Gastrocnemius medialis (tissue), 4 donors: ENCODE measurements around the gene KIRREL3. TPM values are rescaled to one million over a fixed set of nuclear protein-coding genes. Genes with fewer than 3 reads are reported as not detected.

Experiments
- ATAC-seq, 2 donors: fragments of 150-250 bp; one replicate each; pipeline ENCODE4 v1.9.1; 2016
- DNase-seq, 2 donors: peaks; one replicate each; pipeline ENCODE4 v3.0.0-alpha.2; 2019
- H3K27ac ChIP-seq, 4 donors: fragments of 200-600 bp; sonication (generic); 1 replicate in 1 of 4; 2 replicates in 3 of 4; pipeline ENCODE4 v1.5.1; 2016 to 2018; ENCODE audit warnings: mild to moderate bottlenecking in 2 of 4, moderate library complexity in 1 of 4
- H3K27me3 ChIP-seq, 3 donors: fragments of 200-600 bp; sonication (generic) in 2 of 3; 1 replicate in 1 of 3; 2 replicates in 2 of 3; pipeline versions ENCODE4 v1.5.1 to v1.6.0; 2016 to 2019; ENCODE audit warnings: mild to moderate bottlenecking in 1 of 3, moderate library complexity in 1 of 3
- H3K36me3 ChIP-seq, 2 donors: fragments of 200-600 bp; sonication (generic) in 1 of 2; one replicate each; pipeline ENCODE4 v1.5.1; 2017 to 2018
- H3K4me1 ChIP-seq, 2 donors: fragments of 200-600 bp; sonication (generic) in 1 of 2; one replicate each; pipeline ENCODE4 v1.5.1; 2016 to 2017; ENCODE audit warnings: mild to moderate bottlenecking in 2 of 2
- H3K4me3 ChIP-seq, 4 donors: fragments of 200-600 bp; sonication (generic) in 3 of 4; 1 replicate in 1 of 4; 2 replicates in 3 of 4; pipeline ENCODE4 v1.5.1; 2016 to 2019; ENCODE audit warnings: mild to moderate bottlenecking in 2 of 4
- H3K9me3 ChIP-seq, 3 donors: fragments of 200-600 bp; sonication (generic) in 2 of 3; 1 replicate in 1 of 3; 2 replicates in 2 of 3; pipeline ENCODE4 v1.5.1; 2016 to 2019
- POLR2A ChIP-seq, 2 donors: fragments of 450-650 bp; IDR thresholded peaks; one replicate each; pipeline ENCODE4 v1.6.1; 2017; ENCODE audit warnings: antibody characterized with exemption in 2 of 2, mild to moderate bottlenecking in 2 of 2, moderate library complexity in 2 of 2
- in situ Hi-C, 4 donors: fragments of 200-750 bp; cut with MboI; loops; one replicate each; pipeline versions ENCODE4 v1.15.0 to v1.8.0; 2017; ENCODE audit warnings: low sequenced_read_pairs in 4 of 4
- intact Hi-C: fragments of 100-400 bp; cut with DNase I; formaldehyde crosslinking; loops from one replicate; pipeline ENCODE4 v1.15.1; 2023; ENCODE audit warnings: low total_unique reads
- total RNA-seq, 4 donors: library from RNA; depleted of rRNA; stranded (reverse); fragments of >200 nt; gene quantifications; one replicate each; pipeline versions ENCODE4 v1.1.0 to v1.2.3, GENCODE V29; 2016
- TF ChIP-seq, protein P1 (sequence below), 5 experiments: fragments of 450-650 bp in 3 of 5; fragments of 200-600 bp in 2 of 5; sonication (generic) in 2 of 5; IDR thresholded peaks in 4 of 5; conservative IDR thresholded peaks in 1 of 5; 1 replicate in 4 of 5; 2 replicates in 1 of 5; pipeline ENCODE4 v1.5.1; 2016 to 2019; ENCODE audit warnings: antibody characterized with exemption in 5 of 5, mild to moderate bottlenecking in 3 of 5, moderate library complexity in 3 of 5

Gene KIRREL3
- total RNA-seq, 4 donors from 2014 or later = 0.10 TPM; not detected in 3

DNA sequence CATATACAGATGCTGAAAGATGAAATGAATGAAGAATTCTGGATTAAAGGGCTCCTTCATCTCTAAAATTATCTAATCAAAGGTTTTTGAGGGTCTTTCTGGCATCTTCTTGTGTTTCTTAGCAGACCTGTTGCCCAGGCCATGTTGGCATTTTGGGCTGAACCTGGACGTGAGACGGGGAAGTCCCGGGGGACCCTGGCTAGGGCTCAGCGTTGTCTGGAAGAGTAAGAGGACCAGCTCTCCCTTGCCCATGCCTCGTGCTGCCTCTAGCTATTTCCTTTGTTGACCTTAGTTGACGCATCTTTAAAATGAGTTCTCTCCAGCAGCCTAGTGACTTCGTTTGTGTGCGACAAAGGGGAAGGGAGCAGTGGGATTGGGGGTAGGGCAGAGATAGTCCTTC lies 492.9 kb downstream of the KIRREL3 start:
- Histone ChIP-seq H3K27ac (no peak overlapping the region), H3K36me3 (no peaks in the 10 kb centered on the region), H3K9me3 (no peaks in the 10 kb centered on the region), H3K4me3 (no peak overlapping the region), H3K4me1 (no peaks in the 10 kb centered on the region), H3K27me3 (peaks cover 0 to 14% (median 7%) of the 10 kb centered on the region in 3 donors)
- ATAC-seq (no peak), DNase-seq (no peak)
- no peak for TF ChIP-seq POLR2A (IDR thresholded peaks at IDR 0.05)
- TF ChIP-seq, protein P1, sequence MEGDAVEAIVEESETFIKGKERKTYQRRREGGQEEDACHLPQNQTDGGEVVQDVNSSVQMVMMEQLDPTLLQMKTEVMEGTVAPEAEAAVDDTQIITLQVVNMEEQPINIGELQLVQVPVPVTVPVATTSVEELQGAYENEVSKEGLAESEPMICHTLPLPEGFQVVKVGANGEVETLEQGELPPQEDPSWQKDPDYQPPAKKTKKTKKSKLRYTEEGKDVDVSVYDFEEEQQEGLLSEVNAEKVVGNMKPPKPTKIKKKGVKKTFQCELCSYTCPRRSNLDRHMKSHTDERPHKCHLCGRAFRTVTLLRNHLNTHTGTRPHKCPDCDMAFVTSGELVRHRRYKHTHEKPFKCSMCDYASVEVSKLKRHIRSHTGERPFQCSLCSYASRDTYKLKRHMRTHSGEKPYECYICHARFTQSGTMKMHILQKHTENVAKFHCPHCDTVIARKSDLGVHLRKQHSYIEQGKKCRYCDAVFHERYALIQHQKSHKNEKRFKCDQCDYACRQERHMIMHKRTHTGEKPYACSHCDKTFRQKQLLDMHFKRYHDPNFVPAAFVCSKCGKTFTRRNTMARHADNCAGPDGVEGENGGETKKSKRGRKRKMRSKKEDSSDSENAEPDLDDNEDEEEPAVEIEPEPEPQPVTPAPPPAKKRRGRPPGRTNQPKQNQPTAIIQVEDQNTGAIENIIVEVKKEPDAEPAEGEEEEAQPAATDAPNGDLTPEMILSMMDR (IDR thresholded peaks at IDR 0.05 in 4 of 5, conservative IDR thresholded peaks at IDR 0.05 in 1 of 5) = no peak
- intact Hi-C loops (no loop called here), in situ Hi-C loops (no loop called here)

DNA sequence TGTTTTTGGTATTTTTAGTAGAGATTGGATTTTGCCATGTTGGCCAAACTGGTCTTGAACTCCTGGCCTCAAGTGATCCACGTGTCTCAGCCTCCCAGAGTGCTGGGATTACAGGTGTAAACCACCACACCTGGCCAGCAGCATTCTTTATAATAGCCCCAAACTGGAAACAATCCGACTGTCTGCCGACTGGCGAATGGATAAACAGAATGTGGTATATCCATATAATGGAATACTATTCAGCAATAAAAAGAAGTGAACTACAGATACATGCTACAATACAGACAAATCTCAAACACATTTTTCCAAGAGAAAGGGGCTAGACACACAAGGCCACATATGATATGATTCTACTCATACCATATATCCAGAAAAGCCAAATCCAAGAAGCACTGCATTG lies 493.8 kb downstream of the KIRREL3 start:
- peaks cover 0 to 16% (median 7%) of the 10 kb centered on the region in 3 donors for H3K27me3 ChIP-seq
- intact Hi-C loops = no loop called here
- no peaks in the 10 kb centered on the region for H3K9me3 ChIP-seq
- no peaks in the 10 kb centered on the region for H3K4me1 ChIP-seq
- H3K27ac ChIP-seq = no peak overlapping the region
- ATAC-seq (no peak), DNase-seq (no peak)
- in situ Hi-C loops = no loop called here
- no peaks in the 10 kb centered on the region for H3K36me3 ChIP-seq
- H3K4me3 ChIP-seq = no peak overlapping the region
- TF ChIP-seq, protein P1 (IDR thresholded peaks at IDR 0.05 in 4 of 5, conservative IDR thresholded peaks at IDR 0.05 in 1 of 5) = no peak
- TF ChIP-seq POLR2A (IDR thresholded peaks at IDR 0.05) = no peak

DNA sequence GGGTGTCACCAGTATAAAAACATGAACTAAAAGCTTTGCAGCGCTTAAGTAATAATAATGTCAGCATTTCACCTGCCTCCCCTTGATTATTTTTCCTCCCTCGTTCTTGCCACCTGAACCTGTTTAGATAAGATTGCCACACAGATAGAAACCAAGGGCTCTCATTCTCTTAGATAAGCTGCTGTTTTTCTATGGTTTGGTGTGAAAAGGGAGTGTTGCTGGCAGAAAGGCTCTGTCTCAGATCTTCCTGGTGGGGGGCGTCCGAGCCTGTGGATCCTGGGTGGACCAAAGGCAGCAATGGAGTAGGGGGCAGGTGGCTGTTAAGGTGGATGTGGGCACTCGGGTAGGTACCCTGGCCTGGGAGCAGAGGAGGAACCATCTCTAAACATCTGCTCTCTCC lies 497.6 kb downstream of the KIRREL3 start:
- Histone ChIP-seq H3K9me3 (no peaks in the 10 kb centered on the region), H3K4me1 (no peaks in the 10 kb centered on the region), H3K36me3 (no peaks in the 10 kb centered on the region), H3K27ac (no peak overlapping the region), H3K4me3 (no peak overlapping the region), H3K27me3 (peaks cover 7 to 37% (median 11%) of the 10 kb centered on the region in 3 donors)
- DNase-seq = no peak
- no peak for ATAC-seq
- TF ChIP-seq, protein P1 (IDR thresholded peaks at IDR 0.05 in 4 of 5, conservative IDR thresholded peaks at IDR 0.05 in 1 of 5) = no peak
- no peak for TF ChIP-seq POLR2A (IDR thresholded peaks at IDR 0.05)
- in situ Hi-C loops = no loop called here
- intact Hi-C loops = no loop called here

DNA sequence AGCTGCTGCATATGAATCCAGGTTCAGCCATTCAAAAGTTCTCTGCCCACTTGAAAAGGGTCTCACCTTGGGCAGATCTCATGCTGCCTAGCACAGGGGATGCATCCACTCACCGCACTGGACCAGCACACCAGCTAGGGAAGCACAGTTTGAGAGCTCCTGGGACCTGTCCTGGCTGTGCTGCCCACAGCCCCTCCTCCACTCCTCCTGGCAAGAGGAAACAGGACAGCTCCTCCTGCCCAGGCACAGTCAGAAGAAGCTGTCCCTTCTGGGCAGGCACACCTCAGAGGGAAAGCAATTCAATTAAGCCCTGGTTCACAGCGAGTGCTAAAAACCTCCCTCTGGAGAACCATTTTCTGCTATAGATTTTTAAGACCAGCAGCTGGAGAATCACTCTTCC lies 498.4 kb downstream of the KIRREL3 start:
- intact Hi-C loops (no loop called here), in situ Hi-C loops (no loop called here)
- Histone ChIP-seq H3K36me3 (no peaks in the 10 kb centered on the region), H3K27me3 (peaks cover 7 to 37% (median 11%) of the 10 kb centered on the region in 3 donors), H3K4me1 (no peaks in the 10 kb centered on the region), H3K9me3 (no peaks in the 10 kb centered on the region), H3K4me3 (no peak overlapping the region), H3K27ac (no peak overlapping the region)
- no peak for DNase-seq
- ATAC-seq = no peak
- TF ChIP-seq, protein P1 (IDR thresholded peaks at IDR 0.05 in 4 of 5, conservative IDR thresholded peaks at IDR 0.05 in 1 of 5) = no peak
- no peak for TF ChIP-seq POLR2A (IDR thresholded peaks at IDR 0.05)

DNA sequence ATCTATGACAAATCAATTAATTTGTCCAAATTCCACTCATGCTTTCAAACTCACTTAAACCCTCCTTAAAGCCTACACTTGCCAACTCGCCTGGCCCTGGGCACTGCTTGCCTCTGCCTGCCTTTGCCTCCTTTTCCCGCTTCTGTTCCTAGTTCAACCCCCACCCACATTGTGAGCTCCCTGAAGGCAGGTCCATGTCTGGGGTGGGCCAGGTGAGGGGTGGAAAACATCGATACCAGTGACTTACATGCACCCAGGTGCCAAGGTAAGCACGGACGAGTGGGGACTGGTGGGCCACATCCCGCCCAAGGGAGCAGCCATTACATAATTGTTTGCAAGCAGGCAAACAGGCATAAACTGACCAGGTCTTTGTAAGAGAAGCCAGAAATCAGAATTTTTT lies 498.9 kb downstream of the KIRREL3 start:
- ATAC-seq (no peak), DNase-seq (no peak)
- in situ Hi-C loops (no loop called here), intact Hi-C loops (no loop called here)
- Histone ChIP-seq H3K36me3 (no peaks in the 10 kb centered on the region), H3K9me3 (no peaks in the 10 kb centered on the region), H3K27ac (no peak overlapping the region), H3K27me3 (peaks cover 7 to 37% (median 8%) of the 10 kb centered on the region in 3 donors), H3K4me1 (no peaks in the 10 kb centered on the region), H3K4me3 (no peak overlapping the region)
- TF ChIP-seq, protein P1 (IDR thresholded peaks at IDR 0.05 in 4 of 5, conservative IDR thresholded peaks at IDR 0.05 in 1 of 5) = no peak
- TF ChIP-seq POLR2A (IDR thresholded peaks at IDR 0.05) = no peak
